WTC11 (cell line): ENCODE data around the gene IFRD2. TPM values are rescaled to one million over a fixed set of nuclear protein-coding genes. Genes with fewer than 3 reads are reported as not detected.
A peak's percentile ranks its signal among the peaks of the same experiment; 100 is the strongest.

Experiments used
- ATAC-seq: fragments of 200-7000 bp; cut with Tn5 transposase; 2 replicates; pipeline ENCODE4 v1.10.0; 2021; ENCODE audit warnings: mild to moderate bottlenecking, moderate library complexity
- CTCF ChIA-PET: fragments of 300-600 bp; sonication (Branson Sonifier 250); formaldehyde crosslinking; loops from one replicate; lab custom pipeline; 2021; ENCODE audit warnings: antibody characterized with exemption; lab: Charles Lee
- POLR2A ChIA-PET: fragments of 350-600 bp; sonication (Branson Sonifier 250); formaldehyde crosslinking; loops from one replicate; lab custom pipeline; 2021; ENCODE audit warnings: antibody characterized with exemption; lab: Charles Lee
- DNase-seq: peaks from one replicate; pipeline ENCODE4 v3.0.0; 2021; ENCODE audit warnings: low spot score
- H3K27ac Mint-ChIP-seq: 2 replicates; pipeline ENCODE4 v1.8.0; 2021; ENCODE audit warnings: mixed read lengths
- H3K27me3 Mint-ChIP-seq: 2 replicates; pipeline ENCODE4 v1.8.0; 2021; ENCODE audit warnings: low read depth, mild to moderate bottlenecking, moderate library complexity, mixed read lengths
- H3K36me3 Mint-ChIP-seq: 2 replicates; pipeline ENCODE4 v1.8.0; 2021; ENCODE audit warnings: mixed read lengths
- H3K4me1 Mint-ChIP-seq: 2 replicates; pipeline ENCODE4 v1.8.0; 2022; ENCODE audit warnings: mixed read lengths
- H3K4me3 Mint-ChIP-seq: 2 replicates; pipeline ENCODE4 v1.8.0; 2021; ENCODE audit warnings: mild to moderate bottlenecking, moderate library complexity, mixed read lengths
- H3K9me3 Mint-ChIP-seq: 2 replicates; pipeline ENCODE4 v1.8.0; 2021; ENCODE audit warnings: mixed read lengths
- AR ChIP-seq: fragments of 250-450 bp; sonication (Bioruptor Pico); IDR thresholded peaks from 2 replicates; pipeline ENCODE4 v1.9.0; 2021; ENCODE audit warnings: mild to moderate bottlenecking
- ARID4B ChIP-seq: sonication (generic); formaldehyde crosslinking; IDR thresholded peaks from 2 replicates; pipeline ENCODE4 v1.8.0; 2023; ENCODE audit warnings: missing genetic modification reagents, mild to moderate bottlenecking, borderline replicate concordance
- CBFB ChIP-seq: sonication (generic); formaldehyde crosslinking; IDR thresholded peaks from 2 replicates; pipeline ENCODE4 v1.8.1; 2022; ENCODE audit warnings: mild to moderate bottlenecking, low read depth, missing genetic modification reagents
- CTCF ChIP-seq: fragments of 200-600 bp; IDR thresholded peaks from 2 replicates; pipeline ENCODE4 v1.8.0; 2022; ENCODE audit warnings: antibody characterized with exemption
- E2F4 ChIP-seq: sonication (generic); formaldehyde crosslinking; IDR thresholded peaks from 2 replicates; pipeline ENCODE4 v1.8.1; 2022; ENCODE audit warnings: low read depth, mild to moderate bottlenecking, moderate library complexity, missing genetic modification reagents, borderline replicate concordance
- IRF2 ChIP-seq: sonication (generic); formaldehyde crosslinking; IDR thresholded peaks from 2 replicates; pipeline ENCODE4 v1.8.0; 2022; ENCODE audit warnings: low read depth, missing genetic modification reagents, borderline replicate concordance
- JAZF1 ChIP-seq: fragments of 250-450 bp; sonication (Bioruptor Pico); IDR thresholded peaks from 2 replicates; pipeline ENCODE4 v1.9.0; 2021; ENCODE audit warnings: moderate library complexity, mild to moderate bottlenecking, inconsistent platforms
- KAT7 ChIP-seq: sonication (generic); formaldehyde crosslinking; IDR thresholded peaks from 2 replicates; pipeline ENCODE4 v1.8.1; 2023; ENCODE audit warnings: missing genetic modification reagents, mild to moderate bottlenecking, borderline replicate concordance
- MYBL2 ChIP-seq: sonication (generic); formaldehyde crosslinking; IDR thresholded peaks from 2 replicates; pipeline ENCODE4 v1.8.1; 2023; ENCODE audit warnings: mild to moderate bottlenecking, moderate library complexity, missing genetic modification reagents
- NR3C1 ChIP-seq: sonication (generic); formaldehyde crosslinking; conservative IDR thresholded peaks from 2 replicates; pipeline ENCODE4 v1.8.1; 2023; ENCODE audit warnings: low read depth, mild to moderate bottlenecking, missing genetic modification reagents
- PRDM15 ChIP-seq: sonication (generic); formaldehyde crosslinking; IDR thresholded peaks from 2 replicates; pipeline ENCODE4 v1.8.0; 2022; ENCODE audit warnings: missing genetic modification reagents
- RORB ChIP-seq: fragments of 250-450 bp; sonication (Bioruptor Pico); IDR thresholded peaks from 2 replicates; pipeline ENCODE4 v1.9.0; 2021; ENCODE audit warnings: mild to moderate bottlenecking
- USF2 ChIP-seq: sonication (generic); formaldehyde crosslinking; IDR thresholded peaks from 2 replicates; pipeline ENCODE4 v1.8.1; 2023; ENCODE audit warnings: mild to moderate bottlenecking, missing genetic modification reagents, moderate library complexity
- ZBTB43 ChIP-seq: sonication (generic); formaldehyde crosslinking; IDR thresholded peaks from 2 replicates; pipeline ENCODE4 v1.8.1; 2023; ENCODE audit warnings: mild to moderate bottlenecking, missing genetic modification reagents
- ZNF121 ChIP-seq: sonication (generic); formaldehyde crosslinking; IDR thresholded peaks from 2 replicates; pipeline ENCODE4 v1.8.0; 2023; ENCODE audit warnings: missing genetic modification reagents
- ZNF416 ChIP-seq: fragments of 250-450 bp; sonication (Bioruptor Pico); IDR thresholded peaks from 2 replicates; pipeline ENCODE4 v1.9.0; 2021; ENCODE audit warnings: mild to moderate bottlenecking, inconsistent platforms
- total RNA-seq: library from RNA; stranded (reverse); gene quantifications from 3 replicates; pipeline ENCODE4 v1.2.3, GENCODE V29; 2021

IFRD2 gene
- total RNA-seq, 1 experiment from 2014 or later: 92.0 TPM

GRCh38 chr3:50322115-50322385, 29.8 kb upstream of the IFRD2 start:
- H3K27ac Mint-ChIP-seq: no peak overlapping the region
- no peaks in the 10 kb centered on the region for H3K9me3 Mint-ChIP-seq
- CTCF ChIA-PET: interaction anchor here (0.9 to 5.5 kb wide), 21 partner anchors 15 to 247 kb away, joined by 3 to 95 read pairs (median 5); partner anchors contain the start of genes CYB561D2, HEMK1, HYAL1 and HYAL3
- no peak for ATAC-seq
- no peaks in the 10 kb centered on the region for H3K27me3 Mint-ChIP-seq
- H3K36me3 Mint-ChIP-seq: peaks cover 30% of the 10 kb centered on the region
- POLR2A ChIA-PET: interaction anchor here (1.0 to 2.0 kb wide), 3 partner anchors 15 to 55 kb away, joined by 5 to 8 read pairs (median 5); partner anchors contain the start of genes HYAL3 and NAA80
- peaks cover 42% of the 10 kb centered on the region for H3K4me1 Mint-ChIP-seq
- no peak for DNase-seq
- TF ChIP-seq IRF2 (CRISPR knock-in tag): no peak
- TF ChIP-seq ZNF121 (CRISPR knock-in tag): 0 out of 2 replicates have a peak, but pooled peaks have one; percentile 2
- TF ChIP-seq ARID4B: no peak
- TF ChIP-seq ZBTB43 (CRISPR knock-in tag): no peak
- TF ChIP-seq PRDM15 (CRISPR knock-in tag): no peak
- no peak for TF ChIP-seq RORB (CRISPR knock-in tag)
- TF ChIP-seq JAZF1 (CRISPR knock-in tag): no peak
- TF ChIP-seq NR3C1 (CRISPR knock-in tag): no peak
- no peak for TF ChIP-seq USF2 (CRISPR knock-in tag)
- no peak for TF ChIP-seq ZNF416 (CRISPR knock-in tag)
- TF ChIP-seq E2F4: no peak
- TF ChIP-seq CTCF: no peak
- 0 out of 2 replicates have a peak, but pooled peaks have one; percentile 20 for TF ChIP-seq CBFB
- no peak for TF ChIP-seq MYBL2
- no peak for TF ChIP-seq AR (CRISPR knock-in tag)
- TF ChIP-seq KAT7: peak; percentile 56; the same call in 1 of the 2 replicates
- TF ChIP-seq, all 79 proteins: peak for 3
- peak overlapping the region; percentile 88 for H3K4me3 Mint-ChIP-seq
